Prostate gland (tissue), 2 donors: ENCODE results near the gene ZNF784.

ENCODE experiments used
- CTCF ChIP-seq, 4 experiments: fragments of 200-600 bp in 2 of 4; fragments of 450-650 bp in 2 of 4; sonication (generic) in 2 of 4; IDR thresholded peaks; 1 replicate in 3 of 4; 2 replicates in 1 of 4; pipeline ENCODE4 v1.5.1; 2016 to 2019; ENCODE audit warnings: antibody characterized with exemption in 4 of 4, mild to moderate bottlenecking in 2 of 4, moderate library complexity in 2 of 4
- POLR2A ChIP-seq: fragments of 450-650 bp; IDR thresholded peaks from one replicate; pipeline ENCODE4 v1.6.1; 2016; ENCODE audit warnings: antibody characterized with exemption, mild to moderate bottlenecking

- TF ChIP-seq POLR2A, result no peak
- TF ChIP-seq CTCF (IDR thresholded peaks at IDR 0.05), result no peak
Observed at GRCh38 chr19:55667511-55667910, 43.1 kb upstream of the ZNF784 start.
